ENCODE measurements around the gene MAGEL2. TPM values are rescaled to one million over a fixed set of nuclear protein-coding genes. Genes with fewer than 3 reads are reported as not detected.

MAGEL2 gene
- total RNA-seq, 1 experiment from 2014 or later = 9.2 TPM

DNA sequence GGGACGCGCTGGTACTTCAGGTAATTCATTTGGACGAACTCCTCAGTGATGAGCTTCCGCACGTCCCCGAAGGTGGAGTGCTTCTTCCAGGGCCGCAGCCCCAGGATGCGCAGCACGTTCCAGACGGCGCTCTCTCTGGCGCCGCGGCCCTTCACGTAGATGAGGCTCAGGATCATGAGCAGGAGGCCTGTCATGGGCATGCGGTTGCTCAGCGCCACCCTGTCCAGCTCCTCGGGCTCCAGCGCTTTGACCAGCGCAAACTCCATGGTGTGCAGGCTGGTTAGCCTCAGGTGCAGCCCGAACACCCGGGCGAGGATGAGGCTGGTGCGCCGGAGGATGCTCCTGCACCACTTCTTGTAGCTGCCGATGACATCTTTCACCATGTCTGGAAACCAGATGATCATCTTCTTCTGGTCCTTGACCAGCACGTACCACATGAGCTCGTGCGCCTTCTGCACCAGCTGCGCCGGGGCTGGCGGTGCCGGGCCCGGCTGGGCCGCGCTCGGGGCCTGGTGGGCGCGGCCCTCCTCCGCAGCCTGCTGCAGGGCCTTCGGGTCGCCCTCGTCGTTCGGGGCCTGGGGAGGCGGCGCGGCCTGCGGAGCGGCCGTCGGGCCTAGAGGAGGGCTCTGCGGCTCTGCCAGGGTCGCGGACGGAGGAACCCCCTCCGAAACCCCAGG is 38.9 kb upstream of the MAGEL2 start:
- H3K36me3 Mint-ChIP-seq (ENCODE audit: insufficient read depth in 1 of 3, low read depth in 3 of 3) = peaks cover 3 to 6% (median 4%) of the 10 kb centered on the region in 3 experiments; a peak in 6 of 7 replicates
- Histone ChIP-seq H3K79me2 (ENCODE audit: insufficient read depth, low read length) (no peaks in the 10 kb centered on the region), H2BK15ac (ENCODE audit: low read depth, low read length) (no peak overlapping the region), H3K23ac (ENCODE audit: insufficient read length, low read depth, low read length) (no peak overlapping the region), H2BK12ac (ENCODE audit: insufficient read length, low read depth, low read length) (no peak overlapping the region), H3K27ac (ENCODE audit: insufficient read length, low read depth, low read length) (no peak overlapping the region), H2AK5ac (ENCODE audit: insufficient read length, low read length) (no peak overlapping the region), H3K27me3 (ENCODE audit: insufficient read depth, low read length) (no peaks in the 10 kb centered on the region), H3K23me2 (ENCODE audit: insufficient read length, low read depth, low read length, poor library complexity, severe bottlenecking) (no peaks in the 10 kb centered on the region), H3K79me1 (ENCODE audit: insufficient read depth, low read depth, low read length, poor library complexity, severe bottlenecking) (no peaks in the 10 kb centered on the region), H3K18ac (ENCODE audit: insufficient read length, low read depth, low read length) (no peak overlapping the region), H4K20me1 (ENCODE audit: control insufficient read depth, insufficient read depth, insufficient read length) (no peaks in the 10 kb centered on the region), H3K4me2 (ENCODE audit: insufficient read depth, insufficient read length, low read length) (peak overlapping the region; percentile 78), H3K4me1 (ENCODE audit: insufficient read depth, low read length) (no peaks in the 10 kb centered on the region), H3K14ac (ENCODE audit: insufficient read depth, low read length) (no peak overlapping the region), H2BK20ac (ENCODE audit: low read depth, low read length, poor library complexity, severe bottlenecking) (no peak overlapping the region), H3T11ph (ENCODE audit: low read length) (no peak overlapping the region), H4K5ac (ENCODE audit: insufficient read length, low read depth, low read length) (no peak overlapping the region), H2BK5ac (ENCODE audit: insufficient read length, low read length) (no peak overlapping the region), H3K9ac (ENCODE audit: extremely low read depth, insufficient read length, low read length) (no peak overlapping the region), H3K56ac (ENCODE audit: insufficient read length, low read depth, low read length) (no peak overlapping the region), H2AFZ (ENCODE audit: low read length) (no peak overlapping the region), H4K91ac (ENCODE audit: insufficient read length, low read depth, low read length) (no peak overlapping the region), H2BK120ac (ENCODE audit: low read depth, low read length, poor library complexity, severe bottlenecking) (no peak overlapping the region), H3K9me3 (ENCODE audit: control insufficient read depth, low read depth, low read length) (peaks cover 47% of the 10 kb centered on the region), H3K4ac (ENCODE audit: low read depth, low read length) (no peak overlapping the region), H4K8ac (replicated peaks; ENCODE audit: insufficient read length, low read depth, low read length) (no peak overlapping the region)
- peak; percentile 26 for DNase-seq
- H3K27me3 Mint-ChIP-seq (ENCODE audit: low read depth) = peaks cover 5% of the 10 kb centered on the region
- H3K4me1 Mint-ChIP-seq = peaks cover 10 to 11% of the 10 kb centered on the region in 2 experiments
- TF ChIP-seq, protein P1, sequence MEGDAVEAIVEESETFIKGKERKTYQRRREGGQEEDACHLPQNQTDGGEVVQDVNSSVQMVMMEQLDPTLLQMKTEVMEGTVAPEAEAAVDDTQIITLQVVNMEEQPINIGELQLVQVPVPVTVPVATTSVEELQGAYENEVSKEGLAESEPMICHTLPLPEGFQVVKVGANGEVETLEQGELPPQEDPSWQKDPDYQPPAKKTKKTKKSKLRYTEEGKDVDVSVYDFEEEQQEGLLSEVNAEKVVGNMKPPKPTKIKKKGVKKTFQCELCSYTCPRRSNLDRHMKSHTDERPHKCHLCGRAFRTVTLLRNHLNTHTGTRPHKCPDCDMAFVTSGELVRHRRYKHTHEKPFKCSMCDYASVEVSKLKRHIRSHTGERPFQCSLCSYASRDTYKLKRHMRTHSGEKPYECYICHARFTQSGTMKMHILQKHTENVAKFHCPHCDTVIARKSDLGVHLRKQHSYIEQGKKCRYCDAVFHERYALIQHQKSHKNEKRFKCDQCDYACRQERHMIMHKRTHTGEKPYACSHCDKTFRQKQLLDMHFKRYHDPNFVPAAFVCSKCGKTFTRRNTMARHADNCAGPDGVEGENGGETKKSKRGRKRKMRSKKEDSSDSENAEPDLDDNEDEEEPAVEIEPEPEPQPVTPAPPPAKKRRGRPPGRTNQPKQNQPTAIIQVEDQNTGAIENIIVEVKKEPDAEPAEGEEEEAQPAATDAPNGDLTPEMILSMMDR (conservative IDR thresholded peaks at IDR 0.05) = no peak
- no peak overlapping the region for H3K27ac Mint-ChIP-seq
- peaks cover 53 to 59% of the 10 kb centered on the region in 2 experiments for H3K9me3 Mint-ChIP-seq
- H3K4me3 Mint-ChIP-seq = peak overlapping the region; percentile 67 to 76
- no CpG with 5 or more reads among the region's 57 CpGs for WGBS (ENCODE audit: extremely low coverage, insufficient read length, low lambda C conversion rate)

All from H9 (cell line).